Measurements from ENCODE around the gene LIG1. TPM values are rescaled to one million over a fixed set of nuclear protein-coding genes. Genes with fewer than 3 reads are reported as not detected.

Gene LIG1
- total and polyA plus RNA-seq, 7 donors, result 2.6 to 5.2 (median 3.3) TPM

Other genes starting within 250 kb of the LIG1 start
- not detected for gene BSPH1, start 178.2 kb downstream of the LIG1 start, total RNA-seq
- not detected for gene BSPH1, start 178.2 kb downstream of the LIG1 start, polyA plus RNA-seq
- gene ELSPBP1, start 175.7 kb downstream of the LIG1 start, total RNA-seq, result not detected
- gene ELSPBP1, start 175.7 kb downstream of the LIG1 start, polyA plus RNA-seq, result not detected
- gene CABP5, start 126.3 kb downstream of the LIG1 start, total RNA-seq, result under 1 TPM in 1 of 4 donors, not detected in 3; 0.18 TPM
- gene CABP5, start 126.3 kb downstream of the LIG1 start, polyA plus RNA-seq, result not detected
- gene PLA2G4C, start 59.5 kb downstream of the LIG1 start, total RNA-seq, result 100 to 1,000 TPM in 1 of 4 donors, 10 to 100 TPM in 3; 34.2 to 114 (median 70.8) TPM
- gene PLA2G4C, start 59.5 kb downstream of the LIG1 start, polyA plus RNA-seq, result 10 to 100 TPM; 11.8 to 23.9 (median 21.9) TPM
- 1 to 10 TPM; 4.3 to 8.0 (median 5.7) TPM for gene ZSWIM9, start 336 bp upstream of the LIG1 start, total RNA-seq
- 10 to 100 TPM in 1 of 3 donors, 1 to 10 TPM in 2; 3.0 to 10.5 (median 4.7) TPM for gene ZSWIM9, start 336 bp upstream of the LIG1 start, polyA plus RNA-seq
- gene CARD8, start 85.6 kb upstream of the LIG1 start, total RNA-seq, result 10 to 100 TPM; 21.8 to 36.2 (median 31.2) TPM
- gene CARD8, start 85.6 kb upstream of the LIG1 start, polyA plus RNA-seq, result 10 to 100 TPM; 15.7 to 26.0 (median 21.2) TPM
- under 1 TPM in 1 of 4 donors, not detected in 3; 0.20 TPM for gene ZNF114, start 99.7 kb upstream of the LIG1 start, total RNA-seq
- under 1 TPM; 0.04 to 0.13 (median 0.05) TPM for gene ZNF114, start 99.7 kb upstream of the LIG1 start, polyA plus RNA-seq
- gene EMP3, start 155.2 kb upstream of the LIG1 start, total RNA-seq, result 10 to 100 TPM in 3 of 4 donors, 1 to 10 TPM in 1; 8.9 to 15.2 (median 14.1) TPM
- 10 to 100 TPM in 2 of 3 donors, 1 to 10 TPM in 1; 8.9 to 13.7 (median 13.6) TPM for gene EMP3, start 155.2 kb upstream of the LIG1 start, polyA plus RNA-seq
- 10 to 100 TPM; 52.0 to 65.1 (median 57.7) TPM for gene TMEM143, start 193.6 kb upstream of the LIG1 start, total RNA-seq
- 10 to 100 TPM; 17.1 to 41.9 (median 41.5) TPM for gene TMEM143, start 193.6 kb upstream of the LIG1 start, polyA plus RNA-seq
- gene SYNGR4, start 194.0 kb upstream of the LIG1 start, total RNA-seq, result not detected
- under 1 TPM in 1 of 3 donors, not detected in 2; 0.04 TPM for gene SYNGR4, start 194.0 kb upstream of the LIG1 start, polyA plus RNA-seq
- gene KDELR1, start 221.2 kb upstream of the LIG1 start, total RNA-seq, result 10 to 100 TPM; 56.5 to 71.0 (median 62.9) TPM
- gene KDELR1, start 221.2 kb upstream of the LIG1 start, polyA plus RNA-seq, result 10 to 100 TPM; 37.0 to 48.7 (median 40.0) TPM
- under 1 TPM; 0.04 to 0.21 (median 0.06) TPM for gene GRIN2D, start 223.3 kb upstream of the LIG1 start, total RNA-seq
- gene GRIN2D, start 223.3 kb upstream of the LIG1 start, polyA plus RNA-seq, result under 1 TPM; 0.03 to 0.07 (median 0.04) TPM

Measured in psoas muscle (tissue), 7 donors.